MM.1S (cell line): Measurements from ENCODE around the gene TJP1.

Source experiments
- DNase-seq: peaks from one replicate; pipeline ENCODE4 v3.0.0-alpha.2; 2015
- H2AFZ ChIP-seq: fragments of 300-600 bp; sonication (generic); 2 replicates; pipeline ENCODE4 v1.6.0; 2016; ENCODE audit warnings: antibody characterized with exemption, low read length
- H3F3A ChIP-seq: fragments of 300-600 bp; sonication (generic); 2 replicates; pipeline ENCODE4 v1.6.1; 2016; ENCODE audit warnings: mild to moderate bottlenecking, antibody characterized with exemption, low read length, moderate library complexity, mixed read lengths; ENCODE audit not compliant: insufficient read depth
- H3K27ac ChIP-seq: fragments of 300-600 bp; sonication (generic); 2 replicates; pipeline ENCODE4 v1.5.1; 2016; ENCODE audit warnings: mild to moderate bottlenecking, low read length
- H3K27me3 ChIP-seq: fragments of 300-600 bp; sonication (generic); replicated peaks from 2 replicates; pipeline ENCODE4 v1.6.0; 2016; ENCODE audit warnings: low read length; ENCODE audit not compliant: insufficient read depth
- H3K36me3 ChIP-seq: fragments of 300-600 bp; sonication (generic); replicated peaks from 2 replicates; pipeline ENCODE4 v1.6.1; 2016; ENCODE audit warnings: mild to moderate bottlenecking, low read length, mixed read lengths; ENCODE audit not compliant: insufficient read depth
- H3K4me1 ChIP-seq: fragments of 300-600 bp; sonication (generic); 2 replicates; pipeline ENCODE4 v1.6.1; 2016; ENCODE audit warnings: low read length, mixed read lengths
- H3K4me2 ChIP-seq: fragments of 300-600 bp; sonication (generic); 2 replicates; pipeline ENCODE4 v1.6.0; 2016; ENCODE audit warnings: low read depth, low read length
- H3K4me3 ChIP-seq: fragments of 300-600 bp; sonication (generic); 2 replicates; pipeline ENCODE4 v1.5.1; 2016; ENCODE audit warnings: low read length, mixed read lengths
- H3K79me2 ChIP-seq: fragments of 300-600 bp; sonication (generic); 2 replicates; pipeline ENCODE4 v1.6.1; 2016; ENCODE audit warnings: mixed run types, low read length, mixed read lengths
- H3K9ac ChIP-seq: fragments of 300-600 bp; sonication (generic); 2 replicates; pipeline ENCODE4 v1.6.1; 2016; ENCODE audit warnings: low read length, mixed read lengths
- H3K9me2 ChIP-seq: fragments of 300-600 bp; sonication (generic); replicated peaks from 2 replicates; pipeline ENCODE4 v1.6.1; 2016; ENCODE audit warnings: mild to moderate bottlenecking, low read length, mixed read lengths; ENCODE audit not compliant: insufficient read depth
- H3K9me3 ChIP-seq: fragments of 300-600 bp; sonication (generic); replicated peaks from 2 replicates; pipeline ENCODE4 v1.6.1; 2016; ENCODE audit warnings: mild to moderate bottlenecking, low read length, mixed read lengths; ENCODE audit not compliant: insufficient read depth
- H4K20me1 ChIP-seq: fragments of 300-600 bp; sonication (generic); 2 replicates; pipeline ENCODE4 v1.6.1; 2016; ENCODE audit warnings: mild to moderate bottlenecking, low read length, moderate library complexity, mixed read lengths; ENCODE audit not compliant: insufficient read depth
- EZH2 ChIP-seq: fragments of 300-600 bp; sonication (generic); optimal IDR thresholded peaks from 2 replicates; pipeline ENCODE3; 2017; ENCODE audit warnings: low read depth, mild to moderate bottlenecking, antibody characterized with exemption, low read length, mixed read lengths
- EZH2phosphoT487 ChIP-seq: fragments of 300-600 bp; sonication (generic); IDR thresholded peaks from 2 replicates; pipeline ENCODE4 v1.6.1; 2018; ENCODE audit warnings: antibody characterized with exemption, low read length
- TF ChIP-seq, protein P1 (sequence below): fragments of 300-600 bp; sonication (generic); IDR thresholded peaks from 2 replicates; pipeline ENCODE4 v1.5.1; 2016; ENCODE audit warnings: antibody characterized with exemption, low read length, mixed read lengths

TJP1 gene

DNA sequence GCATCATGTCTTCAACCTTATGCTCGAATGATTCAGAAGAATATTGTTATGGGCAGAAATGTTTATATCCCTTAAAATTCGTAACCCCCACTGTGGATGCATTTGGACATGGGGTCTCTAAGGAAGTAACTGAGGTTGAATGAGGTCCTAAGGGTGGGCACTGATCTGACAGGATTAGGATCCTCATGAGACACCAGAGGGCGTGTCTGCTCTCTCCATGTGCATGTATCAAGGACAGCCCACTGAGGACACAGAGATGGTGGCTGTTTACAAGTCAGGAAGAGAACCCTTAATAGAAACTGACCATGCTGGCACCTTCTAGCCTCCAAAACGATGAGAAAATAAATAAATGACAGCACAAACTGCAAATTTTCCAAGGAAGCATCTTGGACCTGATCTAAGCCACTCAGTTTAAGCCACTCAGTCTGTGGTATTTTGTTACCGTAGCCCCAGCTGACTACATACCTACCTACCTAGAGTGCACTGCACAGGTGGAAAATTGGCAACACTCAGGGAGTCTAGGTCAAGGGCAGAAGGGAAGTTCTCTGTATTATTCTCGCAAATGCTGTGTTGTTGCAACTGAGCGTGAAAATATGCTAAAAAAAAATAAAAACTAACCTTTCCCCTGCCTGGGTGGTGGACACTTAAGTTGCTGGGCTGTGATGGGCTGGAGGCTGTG, 126.6 kb downstream of the TJP1 start:
- peak; percentile 11 for DNase-seq
- no peak overlapping the region for H2AFZ ChIP-seq
- H4K20me1 ChIP-seq = no peaks in the 10 kb centered on the region
- no peaks in the 10 kb centered on the region for H3K4me1 ChIP-seq
- no peak overlapping the region for H3K4me2 ChIP-seq
- no peaks in the 10 kb centered on the region for H3K79me2 ChIP-seq
- H3F3A ChIP-seq = no peaks in the 10 kb centered on the region
- H3K9me2 ChIP-seq = no peaks in the 10 kb centered on the region
- no peak overlapping the region for H3K9ac ChIP-seq
- H3K9me3 ChIP-seq = no peaks in the 10 kb centered on the region
- no peaks in the 10 kb centered on the region for H3K36me3 ChIP-seq
- H3K27ac ChIP-seq = no peak overlapping the region
- H3K4me3 ChIP-seq = no peak overlapping the region
- TF ChIP-seq EZH2phosphoT487 (no peak), EZH2 (no peak)
- TF ChIP-seq, protein P1, sequence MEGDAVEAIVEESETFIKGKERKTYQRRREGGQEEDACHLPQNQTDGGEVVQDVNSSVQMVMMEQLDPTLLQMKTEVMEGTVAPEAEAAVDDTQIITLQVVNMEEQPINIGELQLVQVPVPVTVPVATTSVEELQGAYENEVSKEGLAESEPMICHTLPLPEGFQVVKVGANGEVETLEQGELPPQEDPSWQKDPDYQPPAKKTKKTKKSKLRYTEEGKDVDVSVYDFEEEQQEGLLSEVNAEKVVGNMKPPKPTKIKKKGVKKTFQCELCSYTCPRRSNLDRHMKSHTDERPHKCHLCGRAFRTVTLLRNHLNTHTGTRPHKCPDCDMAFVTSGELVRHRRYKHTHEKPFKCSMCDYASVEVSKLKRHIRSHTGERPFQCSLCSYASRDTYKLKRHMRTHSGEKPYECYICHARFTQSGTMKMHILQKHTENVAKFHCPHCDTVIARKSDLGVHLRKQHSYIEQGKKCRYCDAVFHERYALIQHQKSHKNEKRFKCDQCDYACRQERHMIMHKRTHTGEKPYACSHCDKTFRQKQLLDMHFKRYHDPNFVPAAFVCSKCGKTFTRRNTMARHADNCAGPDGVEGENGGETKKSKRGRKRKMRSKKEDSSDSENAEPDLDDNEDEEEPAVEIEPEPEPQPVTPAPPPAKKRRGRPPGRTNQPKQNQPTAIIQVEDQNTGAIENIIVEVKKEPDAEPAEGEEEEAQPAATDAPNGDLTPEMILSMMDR = peak; percentile 8
- no peaks in the 10 kb centered on the region for H3K27me3 ChIP-seq

DNA sequence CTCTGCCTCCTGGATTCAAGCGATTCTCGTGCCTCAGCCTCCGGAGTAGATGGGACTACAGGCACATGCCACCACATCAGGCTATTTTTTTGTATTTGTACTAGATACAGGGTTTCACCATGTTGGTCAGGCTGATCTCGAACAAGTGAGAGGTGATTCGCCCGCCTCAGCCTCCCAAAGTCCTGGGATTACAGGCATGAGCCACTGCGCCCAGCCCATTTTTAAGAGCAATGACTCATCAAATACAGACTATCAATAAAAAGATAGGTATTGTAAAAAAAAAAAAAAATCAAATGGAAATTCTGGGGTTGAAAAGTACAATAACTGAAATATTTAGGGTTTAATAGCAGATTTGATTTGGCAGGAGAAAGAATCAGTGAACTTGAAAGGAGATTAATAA, 129.0 kb downstream of the TJP1 start:
- H3K4me2 ChIP-seq = no peak overlapping the region
- no peaks in the 10 kb centered on the region for H3K27me3 ChIP-seq
- no peaks in the 10 kb centered on the region for H3K4me1 ChIP-seq
- no peak overlapping the region for H3K27ac ChIP-seq
- no peak overlapping the region for H3K4me3 ChIP-seq
- DNase-seq = no peak
- H3K79me2 ChIP-seq = no peaks in the 10 kb centered on the region
- no peaks in the 10 kb centered on the region for H3F3A ChIP-seq
- no peaks in the 10 kb centered on the region for H3K36me3 ChIP-seq
- no peak overlapping the region for H2AFZ ChIP-seq
- no peak overlapping the region for H3K9ac ChIP-seq
- no peaks in the 10 kb centered on the region for H3K9me2 ChIP-seq
- H4K20me1 ChIP-seq = no peaks in the 10 kb centered on the region
- TF ChIP-seq, protein P1 = no peak
- no peak for TF ChIP-seq EZH2phosphoT487
- TF ChIP-seq EZH2 = no peak
- no peaks in the 10 kb centered on the region for H3K9me3 ChIP-seq

DNA sequence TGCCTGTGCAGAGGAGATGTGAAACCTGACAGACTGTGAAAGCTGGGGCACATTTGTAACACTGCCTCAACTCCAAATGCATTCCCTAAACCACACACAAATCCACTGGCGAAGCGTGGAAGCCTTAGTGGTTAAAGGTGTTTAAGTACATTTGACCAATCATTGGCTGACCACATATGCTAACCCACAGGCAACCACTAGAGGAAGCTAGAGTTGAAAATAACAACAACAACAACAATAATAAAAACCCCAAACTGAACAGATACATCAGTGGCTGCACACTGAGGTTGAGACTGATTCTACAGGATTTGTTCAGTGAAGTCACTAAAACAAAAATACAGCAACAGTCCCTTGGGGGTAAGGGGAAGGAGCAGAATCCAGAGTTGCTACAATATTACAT, 129.7 kb downstream of the TJP1 start:
- H3K9me2 ChIP-seq = no peaks in the 10 kb centered on the region
- H3K27me3 ChIP-seq = no peaks in the 10 kb centered on the region
- H3K4me3 ChIP-seq = no peak overlapping the region
- H3K9ac ChIP-seq = no peak overlapping the region
- no peak overlapping the region for H3K27ac ChIP-seq
- peaks cover 6% of the 10 kb centered on the region; the same call in 1 of the 2 replicates for H3K4me1 ChIP-seq
- no peak overlapping the region for H2AFZ ChIP-seq
- H3K36me3 ChIP-seq = no peaks in the 10 kb centered on the region
- no peaks in the 10 kb centered on the region for H4K20me1 ChIP-seq
- H3K4me2 ChIP-seq = no peak overlapping the region
- no peaks in the 10 kb centered on the region for H3K9me3 ChIP-seq
- no peaks in the 10 kb centered on the region for H3F3A ChIP-seq
- no peaks in the 10 kb centered on the region for H3K79me2 ChIP-seq
- TF ChIP-seq EZH2 = no peak
- TF ChIP-seq, protein P1 = peak; percentile 33
- no peak for DNase-seq
